DMS79 (cell line): ENCODE measurements around the gene COBL.

Experiments used
- DNase-seq: peaks from one replicate; lab custom pipeline; 2025; lab: John Stamatoyannopoulos, UW

The COBL gene

GRCh38 chr7:51113962-51114361 lies 202.6 kb downstream of the COBL start:
- DNase-seq: no peak

GRCh38 chr7:51113560-51113959 lies 203.0 kb downstream of the COBL start:
- no peak for DNase-seq

- DNase-seq: no peak
Observed at GRCh38 chr7:51111241-51111940, 205.2 kb downstream of the COBL start.

- DNase-seq: no peak
Observed at GRCh38 chr7:51108134-51108533, 208.5 kb downstream of the COBL start.

GRCh38 chr7:51104278-51104677 lies 212.3 kb downstream of the COBL start:
- no peak for DNase-seq

- no peak for DNase-seq
Observed at GRCh38 chr7:51103718-51104117, 212.9 kb downstream of the COBL start.

- no peak for DNase-seq
Observed at GRCh38 chr7:51102828-51103227, 213.8 kb downstream of the COBL start.

GRCh38 chr7:51101111-51101757 lies 215.4 kb downstream of the COBL start:
- no peak for DNase-seq

GRCh38 chr7:51090411-51090810 lies 226.2 kb downstream of the COBL start:
- DNase-seq: no peak

- DNase-seq: no peak
Observed at GRCh38 chr7:51085034-51085692, 231.4 kb downstream of the COBL start.

- no peak for DNase-seq
Observed at GRCh38 chr7:51084121-51084520, 232.5 kb downstream of the COBL start.

GRCh38 chr7:51082940-51083533 lies 233.6 kb downstream of the COBL start:
- DNase-seq: no peak

- no peak for DNase-seq
Observed at GRCh38 chr7:51082096-51082840, 234.3 kb downstream of the COBL start.

GRCh38 chr7:51081270-51081890 lies 235.2 kb downstream of the COBL start:
- DNase-seq: no peak

- DNase-seq: no peak
Observed at GRCh38 chr7:51080622-51081269, 235.9 kb downstream of the COBL start.

GRCh38 chr7:51080216-51080615 lies 236.4 kb downstream of the COBL start:
- DNase-seq: no peak

- DNase-seq: no peak
Observed at GRCh38 chr7:51079494-51079893, 237.1 kb downstream of the COBL start.

GRCh38 chr7:51078653-51079052 lies 238.0 kb downstream of the COBL start:
- DNase-seq: no peak

- DNase-seq: no peak
Observed at GRCh38 chr7:51077987-51078370, 238.6 kb downstream of the COBL start.

GRCh38 chr7:51077316-51077986 lies 239.2 kb downstream of the COBL start:
- no peak for DNase-seq
